HepG2 (cell line): ENCODE measurements around the gene POLR1G. TPM values are rescaled to one million over a fixed set of nuclear protein-coding genes. Genes with fewer than 3 reads are reported as not detected.

ENCODE experiments used
- BRD4 ChIP-seq: sonication (generic); formaldehyde crosslinking; IDR thresholded peaks from 2 replicates; pipeline ENCODE4 v1.4.0; 2020; ENCODE audit warnings: missing genetic modification reagents
- NR2F2 ChIP-seq: IDR thresholded peaks from 2 replicates; pipeline ENCODE4 v1.6.1; 2012; ENCODE audit warnings: low read depth, inconsistent platforms, borderline replicate concordance
- PAF1 ChIP-seq: IDR thresholded peaks from 2 replicates; pipeline ENCODE4 v1.6.1; 2016; ENCODE audit warnings: missing genetic modification reagents, missing compliant biosample characterization
- POLR2A ChIP-seq, 2 experiments: IDR thresholded peaks; 2 replicates each; pipeline ENCODE4 v1.6.1; 2011; ENCODE audit warnings: low read depth in 2 of 2, low read length in 2 of 2, mild to moderate bottlenecking in 1 of 2, moderate library complexity in 1 of 2; ENCODE audit not compliant: insufficient read depth in 1 of 2
- SALL1 ChIP-seq: sonication (generic); formaldehyde crosslinking; IDR thresholded peaks from 2 replicates; pipeline ENCODE4 v1.8.0; 2022; ENCODE audit warnings: mild to moderate bottlenecking, missing genetic modification reagents
- SP140L ChIP-seq: sonication (generic); formaldehyde crosslinking; IDR thresholded peaks from 2 replicates; pipeline ENCODE4 v1.4.0; 2020; ENCODE audit warnings: missing genetic modification reagents, borderline replicate concordance
- SP4 ChIP-seq: sonication (generic); formaldehyde crosslinking; IDR thresholded peaks from 2 replicates; pipeline ENCODE4 v1.8.1; 2023; ENCODE audit warnings: mild to moderate bottlenecking, missing genetic modification reagents
- SRF ChIP-seq: IDR thresholded peaks from 2 replicates; pipeline ENCODE4 v1.6.1; 2011; ENCODE audit warnings: mild to moderate bottlenecking, low read depth, low read length, moderate library complexity
- SRSF4 ChIP-seq: fragments of 200-400 bp; formaldehyde crosslinking; IDR thresholded peaks from one replicate; pipeline ENCODE4 v1.6.1; 2018; ENCODE audit warnings: mild to moderate bottlenecking, low read depth, low read length, moderate library complexity; ENCODE audit not compliant: poor library complexity, severe bottlenecking
- TAF15 ChIP-seq: fragments of 200-400 bp; formaldehyde crosslinking; IDR thresholded peaks from one replicate; pipeline ENCODE4 v1.6.1; 2018; ENCODE audit warnings: mild to moderate bottlenecking, low read depth, low read length; ENCODE audit not compliant: poor library complexity, severe bottlenecking
- TBX2 ChIP-seq: sonication (generic); formaldehyde crosslinking; IDR thresholded peaks from 2 replicates; pipeline ENCODE4 v1.5.0; 2020; ENCODE audit warnings: missing genetic modification reagents, mild to moderate bottlenecking, borderline replicate concordance
- ZMYM2 ChIP-seq: sonication (generic); formaldehyde crosslinking; IDR thresholded peaks from 2 replicates; pipeline ENCODE4 v1.8.0; 2022; ENCODE audit warnings: mild to moderate bottlenecking, missing genetic modification reagents
- ZNF24 ChIP-seq: fragments of 450-650 bp; IDR thresholded peaks from 2 replicates; pipeline ENCODE4 v1.6.1; 2017; ENCODE audit warnings: antibody characterized with exemption, mild to moderate bottlenecking
- ZNF317 ChIP-seq: sonication (generic); formaldehyde crosslinking; IDR thresholded peaks from 2 replicates; pipeline ENCODE4 v1.5.0; 2020; ENCODE audit warnings: mild to moderate bottlenecking, missing genetic modification reagents
- ZNF343 ChIP-seq: sonication (generic); formaldehyde crosslinking; IDR thresholded peaks from 2 replicates; pipeline ENCODE4 v1.4.0; 2020; ENCODE audit warnings: mild to moderate bottlenecking, missing genetic modification reagents
- ZNF615 ChIP-seq: sonication (generic); formaldehyde crosslinking; IDR thresholded peaks from 2 replicates; pipeline ENCODE4 v1.5.0; 2020; ENCODE audit warnings: mild to moderate bottlenecking, missing genetic modification reagents, borderline replicate concordance
- ZNF670 ChIP-seq: sonication (generic); formaldehyde crosslinking; IDR thresholded peaks from 2 replicates; pipeline ENCODE4 v1.8.0; 2022; ENCODE audit warnings: mild to moderate bottlenecking, missing genetic modification reagents, borderline replicate concordance
- ZNF746 ChIP-seq: sonication (generic); formaldehyde crosslinking; IDR thresholded peaks from 2 replicates; pipeline ENCODE4 v1.8.0; 2022; ENCODE audit warnings: mild to moderate bottlenecking, missing genetic modification reagents
- polyA plus RNA-seq, 8 experiments: library from polyadenylated mRNA; depleted of rRNA in 3 of 8; stranded (reverse) in 7 of 8; unstranded in 1 of 8; fragments of >200 nt; fragmentation: Illumina TruSeq in 4 of 8; extraction: Trizol in 4 of 8; gene quantifications; 2 replicates each; pipeline versions ENCODE4 v1.2.1 to v1.2.3, GENCODE V29; 2011 to 2016; ENCODE audit warnings: low read depth in 4 of 8, missing spikeins in 1 of 8, mixed read lengths in 1 of 8; ENCODE audit not compliant: insufficient read depth in 1 of 8
- total RNA-seq, 5 experiments: library from RNA; depleted of rRNA; stranded (reverse); fragments of >200 nt; fragmentation: Illumina TruSeq; extraction: Trizol; gene quantifications; 2 replicates each; pipeline ENCODE4 v1.2.3, GENCODE V29; 2016; ENCODE audit warnings: low read depth in 1 of 5
- TF ChIP-seq, protein P1 (sequence below): sonication (generic); formaldehyde crosslinking; IDR thresholded peaks from 2 replicates; pipeline ENCODE4 v1.4.0; 2020; ENCODE audit warnings: missing genetic modification reagents
- TF ChIP-seq, protein P2 (sequence below): sonication (generic); formaldehyde crosslinking; IDR thresholded peaks from 2 replicates; pipeline ENCODE4 v1.4.0; 2020; ENCODE audit warnings: missing genetic modification reagents
- TF ChIP-seq, protein P3 (sequence below): sonication (generic); formaldehyde crosslinking; IDR thresholded peaks from 2 replicates; pipeline ENCODE4 v1.8.0; 2022; ENCODE audit warnings: mild to moderate bottlenecking, missing genetic modification reagents, moderate library complexity
- TF ChIP-seq, protein P4 (sequence below): sonication (generic); formaldehyde crosslinking; IDR thresholded peaks from 2 replicates; pipeline ENCODE4 v1.4.0; 2020; ENCODE audit warnings: mild to moderate bottlenecking, missing genetic modification reagents
- TF ChIP-seq, protein P5 (sequence below): sonication (generic); formaldehyde crosslinking; IDR thresholded peaks from 2 replicates; pipeline ENCODE4 v1.4.0; 2020; ENCODE audit warnings: mild to moderate bottlenecking, missing genetic modification reagents

POLR1G gene
- total and polyA plus RNA-seq, 2 of the 13 experiments (the other 11 are each of a cell fraction or from before 2014, with no cell fraction given), result 3.5 to 20.8 TPM

DNA sequence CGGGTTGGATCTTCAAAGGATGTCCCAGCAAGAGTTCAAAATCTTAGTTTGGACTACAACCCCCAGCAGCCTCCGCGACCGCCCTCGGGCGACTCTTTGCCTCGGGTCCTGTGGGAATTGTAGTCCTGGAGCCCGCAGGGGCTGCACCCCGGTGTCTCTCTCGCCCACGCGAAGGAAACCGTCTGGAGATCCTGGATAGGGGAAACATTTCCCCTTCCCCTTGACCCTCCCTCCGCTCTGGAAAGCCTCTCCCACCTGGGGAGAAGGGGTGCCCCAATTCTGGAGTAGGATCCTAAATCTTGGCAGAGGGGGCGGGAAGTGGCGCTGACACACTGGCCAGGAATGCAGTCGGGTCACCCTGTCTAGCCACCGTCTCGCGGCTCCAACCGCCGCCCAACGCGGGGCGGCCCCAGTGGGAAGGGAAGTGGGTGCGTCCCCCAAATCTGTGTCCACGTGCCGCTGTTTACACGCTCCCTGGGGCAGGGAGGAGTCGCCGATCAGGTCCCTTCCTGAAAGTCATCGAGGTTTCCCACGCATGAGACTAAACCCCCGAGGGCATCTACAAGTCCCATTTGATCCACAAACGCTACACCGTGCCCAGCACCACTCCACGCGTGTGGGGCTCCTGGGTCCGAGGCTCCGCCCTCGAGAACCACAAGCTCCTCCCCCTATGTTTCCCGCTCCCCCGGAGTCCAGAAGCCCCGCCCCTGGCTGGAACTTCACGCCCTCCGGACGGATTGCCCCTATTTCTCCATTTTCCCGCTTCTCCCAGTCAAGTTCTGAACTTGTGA lies 814 bp upstream of the POLR1G start (continued):
- TF ChIP-seq, protein P1, sequence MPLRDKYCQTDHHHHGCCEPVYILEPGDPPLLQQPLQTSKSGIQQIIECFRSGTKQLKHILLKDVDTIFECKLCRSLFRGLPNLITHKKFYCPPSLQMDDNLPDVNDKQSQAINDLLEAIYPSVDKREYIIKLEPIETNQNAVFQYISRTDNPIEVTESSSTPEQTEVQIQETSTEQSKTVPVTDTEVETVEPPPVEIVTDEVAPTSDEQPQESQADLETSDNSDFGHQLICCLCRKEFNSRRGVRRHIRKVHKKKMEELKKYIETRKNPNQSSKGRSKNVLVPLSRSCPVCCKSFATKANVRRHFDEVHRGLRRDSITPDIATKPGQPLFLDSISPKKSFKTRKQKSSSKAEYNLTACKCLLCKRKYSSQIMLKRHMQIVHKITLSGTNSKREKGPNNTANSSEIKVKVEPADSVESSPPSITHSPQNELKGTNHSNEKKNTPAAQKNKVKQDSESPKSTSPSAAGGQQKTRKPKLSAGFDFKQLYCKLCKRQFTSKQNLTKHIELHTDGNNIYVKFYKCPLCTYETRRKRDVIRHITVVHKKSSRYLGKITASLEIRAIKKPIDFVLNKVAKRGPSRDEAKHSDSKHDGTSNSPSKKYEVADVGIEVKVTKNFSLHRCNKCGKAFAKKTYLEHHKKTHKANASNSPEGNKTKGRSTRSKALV (CRISPR knock-in tag), result no peak
- no peak for TF ChIP-seq ZNF343 (CRISPR knock-in tag)
- TF ChIP-seq, protein P2, sequence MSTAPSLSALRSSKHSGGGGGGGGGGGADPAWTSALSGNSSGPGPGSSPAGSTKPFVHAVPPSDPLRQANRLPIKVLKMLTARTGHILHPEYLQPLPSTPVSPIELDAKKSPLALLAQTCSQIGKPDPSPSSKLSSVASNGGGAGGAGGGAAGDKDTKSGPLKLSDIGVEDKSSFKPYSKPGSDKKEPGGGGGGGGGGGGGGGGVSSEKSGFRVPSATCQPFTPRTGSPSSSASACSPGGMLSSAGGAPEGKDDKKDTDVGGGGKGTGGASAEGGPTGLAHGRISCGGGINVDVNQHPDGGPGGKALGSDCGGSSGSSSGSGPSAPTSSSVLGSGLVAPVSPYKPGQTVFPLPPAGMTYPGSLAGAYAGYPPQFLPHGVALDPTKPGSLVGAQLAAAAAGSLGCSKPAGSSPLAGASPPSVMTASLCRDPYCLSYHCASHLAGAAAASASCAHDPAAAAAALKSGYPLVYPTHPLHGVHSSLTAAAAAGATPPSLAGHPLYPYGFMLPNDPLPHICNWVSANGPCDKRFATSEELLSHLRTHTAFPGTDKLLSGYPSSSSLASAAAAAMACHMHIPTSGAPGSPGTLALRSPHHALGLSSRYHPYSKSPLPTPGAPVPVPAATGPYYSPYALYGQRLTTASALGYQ (CRISPR knock-in tag), result no peak
- TF ChIP-seq PAF1, result no peak
- TF ChIP-seq ZMYM2, result peak; percentile 62; the same call in 1 of the 2 replicates
- no peak; the same call in 1 of the 2 replicates for TF ChIP-seq NR2F2
- TF ChIP-seq, protein P3, sequence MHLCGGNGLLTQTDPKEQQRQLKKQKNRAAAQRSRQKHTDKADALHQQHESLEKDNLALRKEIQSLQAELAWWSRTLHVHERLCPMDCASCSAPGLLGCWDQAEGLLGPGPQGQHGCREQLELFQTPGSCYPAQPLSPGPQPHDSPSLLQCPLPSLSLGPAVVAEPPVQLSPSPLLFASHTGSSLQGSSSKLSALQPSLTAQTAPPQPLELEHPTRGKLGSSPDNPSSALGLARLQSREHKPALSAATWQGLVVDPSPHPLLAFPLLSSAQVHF (CRISPR knock-in tag), result no peak
- TF ChIP-seq SP4 (CRISPR knock-in tag), result no peak
- TF ChIP-seq ZNF746 (CRISPR knock-in tag), result no peak
- TF ChIP-seq, protein P4, sequence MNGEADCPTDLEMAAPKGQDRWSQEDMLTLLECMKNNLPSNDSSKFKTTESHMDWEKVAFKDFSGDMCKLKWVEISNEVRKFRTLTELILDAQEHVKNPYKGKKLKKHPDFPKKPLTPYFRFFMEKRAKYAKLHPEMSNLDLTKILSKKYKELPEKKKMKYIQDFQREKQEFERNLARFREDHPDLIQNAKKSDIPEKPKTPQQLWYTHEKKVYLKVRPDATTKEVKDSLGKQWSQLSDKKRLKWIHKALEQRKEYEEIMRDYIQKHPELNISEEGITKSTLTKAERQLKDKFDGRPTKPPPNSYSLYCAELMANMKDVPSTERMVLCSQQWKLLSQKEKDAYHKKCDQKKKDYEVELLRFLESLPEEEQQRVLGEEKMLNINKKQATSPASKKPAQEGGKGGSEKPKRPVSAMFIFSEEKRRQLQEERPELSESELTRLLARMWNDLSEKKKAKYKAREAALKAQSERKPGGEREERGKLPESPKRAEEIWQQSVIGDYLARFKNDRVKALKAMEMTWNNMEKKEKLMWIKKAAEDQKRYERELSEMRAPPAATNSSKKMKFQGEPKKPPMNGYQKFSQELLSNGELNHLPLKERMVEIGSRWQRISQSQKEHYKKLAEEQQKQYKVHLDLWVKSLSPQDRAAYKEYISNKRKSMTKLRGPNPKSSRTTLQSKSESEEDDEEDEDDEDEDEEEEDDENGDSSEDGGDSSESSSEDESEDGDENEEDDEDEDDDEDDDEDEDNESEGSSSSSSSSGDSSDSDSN, result no peak
- peak; percentile 44; the same call in 1 of the 2 replicates for TF ChIP-seq ZNF317 (CRISPR knock-in tag)
- no peak; the same call in 1 of the 2 replicates for TF ChIP-seq ZNF670 (CRISPR knock-in tag)
- TF ChIP-seq SRSF4, result no peak
- TF ChIP-seq, protein P5, sequence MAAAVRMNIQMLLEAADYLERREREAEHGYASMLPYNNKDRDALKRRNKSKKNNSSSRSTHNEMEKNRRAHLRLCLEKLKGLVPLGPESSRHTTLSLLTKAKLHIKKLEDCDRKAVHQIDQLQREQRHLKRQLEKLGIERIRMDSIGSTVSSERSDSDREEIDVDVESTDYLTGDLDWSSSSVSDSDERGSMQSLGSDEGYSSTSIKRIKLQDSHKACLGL, result peak; percentile 48; the same call in 1 of the 2 replicates
- TF ChIP-seq SALL1, result no peak; the same call in 1 of the 2 replicates
- TF ChIP-seq POLR2A (IDR thresholded peaks at IDR 0.05; ENCODE audit: insufficient read depth in 1 of 2, low read depth in 2 of 2, low read length in 2 of 2), result peak; percentile 48 to 76; a peak in 2 of 4 replicates
- TF ChIP-seq ZNF24, result no peak
- no peak; the same call in none of the 2 replicates for TF ChIP-seq TBX2
- no peak for TF ChIP-seq SP140L (CRISPR knock-in tag)
- TF ChIP-seq ZNF615 (CRISPR knock-in tag), result no peak
- no peak for TF ChIP-seq TAF15
- TF ChIP-seq SRF, result no peak
- no peak for TF ChIP-seq BRD4
